Pons (tissue), 1 donor: ENCODE measurements around the gene TBCC.

ENCODE experiments used
- DNase-seq: peaks from one replicate; pipeline ENCODE4 v3.0.0-alpha.2; 2016; ENCODE audit warnings: low spot score

TBCC gene

DNA sequence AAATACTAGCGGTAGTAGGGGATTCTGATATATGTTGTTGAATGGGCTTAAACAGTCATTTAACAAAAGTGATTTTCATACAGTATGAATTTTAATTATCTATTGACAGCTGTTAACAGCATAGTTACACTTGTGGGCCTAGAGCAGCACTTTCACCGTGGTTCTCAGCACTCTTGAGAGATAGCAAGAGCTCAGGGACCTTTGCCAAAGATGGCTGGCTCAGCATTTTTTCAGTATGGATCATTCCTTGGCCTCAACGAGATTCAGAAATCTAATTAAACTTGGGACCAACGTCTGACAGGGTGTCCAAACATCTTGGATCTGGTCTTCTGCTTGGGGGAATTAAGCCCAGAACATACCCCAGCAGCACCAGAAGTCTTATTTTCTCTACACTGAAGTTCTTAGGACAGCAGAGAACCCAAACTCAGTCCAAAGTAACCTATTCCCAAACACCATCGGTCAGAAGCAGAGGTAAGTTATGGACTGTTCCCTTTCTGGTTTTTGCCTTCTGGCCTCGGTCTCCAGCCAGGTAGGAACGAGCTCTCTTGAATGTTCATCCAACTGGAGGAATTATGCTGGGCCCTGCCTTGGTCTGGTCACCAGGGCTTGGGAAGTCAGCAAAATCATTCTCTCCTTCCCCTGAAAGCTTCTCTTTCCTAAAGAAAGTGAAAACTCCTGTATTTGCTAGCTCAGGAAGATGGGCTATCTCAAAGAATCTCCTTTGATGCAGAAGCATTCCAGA lies 49.2 kb downstream of the TBCC start:
- DNase-seq: no peak

DNA sequence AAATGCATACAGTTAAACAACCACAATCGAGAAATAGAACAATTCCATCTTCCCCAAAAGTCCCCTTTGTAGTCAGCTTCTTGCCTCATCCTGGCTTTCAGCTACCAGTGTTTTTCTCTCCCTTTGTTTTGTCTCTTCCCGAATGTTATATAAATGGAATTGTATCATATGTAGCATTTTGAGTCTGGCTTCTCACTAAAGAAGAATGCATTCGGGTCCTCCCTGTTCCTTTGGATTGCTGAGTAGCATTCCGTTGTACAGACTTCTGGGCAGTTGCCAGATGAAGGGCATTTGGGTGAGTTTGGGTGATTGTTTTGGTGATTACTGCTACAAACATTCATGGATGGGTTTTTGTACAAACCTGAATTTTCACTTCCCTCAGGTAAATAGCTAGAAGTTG lies 51.3 kb downstream of the TBCC start:
- no peak for DNase-seq
